Posterior cingulate gyrus (tissue), 11 donors: Measurements from ENCODE around the gene UQCR11.

Source experiments
- DNase-seq, 10 donors: peaks; one replicate each; pipeline versions ENCODE4 v3.0.0 to v3.0.0-alpha.2; 2020 to 2021; ENCODE audit warnings: mixed read lengths in 3 of 10
- intact Hi-C: fragments of 100-400 bp; cut with DNase I; formaldehyde crosslinking; loops from one replicate; pipeline ENCODE4 v1.15.1; 2023

The UQCR11 gene

DNA sequence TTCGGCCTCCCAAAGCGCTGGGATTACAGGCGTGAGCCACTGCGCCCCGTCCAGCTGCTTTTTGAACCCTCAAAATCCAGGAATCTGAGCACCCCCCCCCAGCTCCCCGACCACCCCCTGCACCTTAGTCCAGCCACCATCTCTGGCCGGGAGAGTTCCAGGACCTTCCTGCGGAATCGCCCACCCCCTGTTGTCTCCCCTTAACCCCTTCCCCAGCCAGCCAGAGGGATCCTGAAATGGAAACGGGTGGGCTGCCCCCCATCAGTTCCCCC is 11.8 kb downstream of the UQCR11 start:
- no peak for DNase-seq
- intact Hi-C loops, result loop anchor here (1.0 to 2.0 kb wide), 2 partner anchors 12 to 59 kb away; partner anchors contain the start of genes TCF3 and UQCR11

DNA sequence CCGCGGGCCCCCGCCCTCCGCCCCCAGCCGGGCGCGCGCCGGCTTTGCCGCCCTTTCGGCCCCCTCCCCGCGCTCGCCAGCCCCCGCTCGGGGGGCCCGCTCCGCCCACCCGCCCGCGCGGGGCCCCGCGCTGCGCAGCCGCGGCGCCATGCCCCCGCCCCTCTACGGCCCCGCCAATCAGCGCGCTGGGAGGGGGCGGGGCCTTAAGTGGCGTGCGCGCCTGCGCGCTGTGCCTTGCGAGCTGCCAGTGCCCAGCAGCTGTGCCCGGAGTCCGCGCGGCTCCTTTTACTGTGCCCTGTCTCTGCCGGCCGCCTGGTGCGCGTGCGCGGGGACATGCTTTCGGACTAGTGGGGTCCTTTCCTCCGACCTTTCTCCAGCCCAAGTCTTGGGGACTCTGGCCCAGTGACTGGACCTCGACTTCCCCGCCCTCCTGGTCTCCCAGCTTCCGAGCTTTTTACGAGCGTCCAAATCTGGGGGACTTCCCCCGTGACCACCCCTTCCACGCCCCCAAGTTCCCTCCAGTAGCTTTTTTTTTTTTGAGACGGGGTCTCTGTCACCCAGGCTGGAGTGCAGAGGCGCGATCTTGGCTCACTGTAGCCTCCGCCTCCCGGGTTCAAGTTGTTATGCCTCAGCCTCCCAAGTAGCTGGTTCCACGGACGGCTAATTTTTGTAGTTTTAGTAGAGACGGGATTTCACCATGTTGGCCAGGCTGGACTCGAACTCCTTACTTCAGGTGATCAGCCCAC is 12.3 kb downstream of the UQCR11 start, which contains the start of gene MBD3:
MBD3 (minus strand) TSS at position 111 of the 746 bp plus-strand sequence. CDS start 234 bp downstream, outside the sequence.
- intact Hi-C loops, result loop anchor here (1.0 to 2.0 kb wide), 2 partner anchors 12 to 60 kb away; partner anchors contain the start of genes TCF3 and UQCR11
- peak; percentile 85 to 99 (median 94) for DNase-seq

GRCh38 chr19:1592024-1592754 is 13.1 kb downstream of the UQCR11 start:
- intact Hi-C loops, result loop anchor here (2.0 kb wide), 1 partner anchor 61 kb away; the partner anchor contains the start of gene TCF3
- DNase-seq, result peak; percentile 64 to 97 (median 76)

DNA sequence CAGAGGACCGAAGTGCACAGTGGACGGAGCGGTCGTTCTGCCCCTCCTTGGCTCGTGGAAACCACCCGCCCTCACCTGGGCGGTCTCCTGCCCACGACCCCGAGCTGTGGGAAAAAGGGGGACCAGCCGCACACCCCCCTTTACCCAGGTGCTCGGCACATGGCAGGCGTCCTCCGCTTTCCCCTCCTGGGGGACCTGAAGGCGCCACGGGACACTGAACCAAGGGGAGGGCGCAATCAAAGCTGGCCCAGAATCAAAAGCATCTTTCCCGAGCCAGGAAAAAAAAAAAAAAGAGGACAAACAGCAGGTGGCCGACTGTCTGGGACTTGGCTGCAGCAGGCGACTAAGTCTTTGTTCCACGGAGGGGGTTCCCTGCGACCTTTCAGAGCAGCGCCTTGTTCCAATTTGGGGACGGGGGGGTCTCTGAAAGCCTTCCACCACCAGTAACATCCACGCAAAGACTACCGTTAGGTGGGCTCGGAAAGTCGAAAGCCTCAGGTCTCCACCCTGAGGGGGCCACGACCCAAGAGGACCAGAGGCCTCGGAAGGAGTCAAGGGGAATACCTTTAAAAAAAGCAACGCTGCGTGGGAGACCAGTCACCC is 13.7 kb downstream of the UQCR11 start:
- DNase-seq, result no peak
- intact Hi-C loops, result loop anchor here (2.0 kb wide), 1 partner anchor 61 kb away; the partner anchor contains the start of gene TCF3

DNA sequence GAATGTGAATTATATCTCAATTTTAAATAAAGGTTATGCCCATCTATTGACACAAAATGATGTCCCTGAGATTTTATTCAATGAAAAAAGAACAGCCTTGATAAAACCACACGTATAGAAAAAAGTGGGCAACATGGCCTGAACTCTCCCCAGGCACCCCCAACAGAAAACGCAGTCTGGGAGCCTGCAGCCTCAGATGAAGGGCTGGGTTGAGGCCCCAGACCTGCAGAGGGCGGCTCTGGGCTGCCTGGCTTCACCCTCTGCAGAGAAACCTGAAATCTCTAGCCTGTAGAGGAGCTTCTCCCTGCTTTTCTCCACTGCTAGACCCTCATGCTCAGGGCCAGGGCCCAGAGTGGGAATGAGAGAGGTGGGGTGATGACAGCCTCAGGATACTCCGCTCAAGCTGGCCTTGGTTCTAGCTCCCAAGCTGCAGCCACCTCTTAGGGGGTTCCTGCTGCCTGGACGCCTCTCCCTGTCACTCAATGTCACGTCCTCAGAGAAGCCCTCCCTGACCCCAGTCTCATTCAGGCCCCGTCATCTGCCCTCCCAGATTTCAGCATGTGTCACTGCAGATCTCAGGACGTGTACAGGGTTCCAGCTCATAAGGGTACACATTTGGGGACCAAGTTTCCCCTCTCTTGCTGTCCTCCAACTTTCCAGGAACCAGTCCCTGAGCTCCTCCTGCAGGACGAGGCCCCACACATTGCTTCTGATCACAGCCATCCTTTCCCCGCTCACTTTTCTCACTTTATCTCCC is 14.4 kb downstream of the UQCR11 start:
- intact Hi-C loops, result no loop called here
- no peak for DNase-seq

DNA sequence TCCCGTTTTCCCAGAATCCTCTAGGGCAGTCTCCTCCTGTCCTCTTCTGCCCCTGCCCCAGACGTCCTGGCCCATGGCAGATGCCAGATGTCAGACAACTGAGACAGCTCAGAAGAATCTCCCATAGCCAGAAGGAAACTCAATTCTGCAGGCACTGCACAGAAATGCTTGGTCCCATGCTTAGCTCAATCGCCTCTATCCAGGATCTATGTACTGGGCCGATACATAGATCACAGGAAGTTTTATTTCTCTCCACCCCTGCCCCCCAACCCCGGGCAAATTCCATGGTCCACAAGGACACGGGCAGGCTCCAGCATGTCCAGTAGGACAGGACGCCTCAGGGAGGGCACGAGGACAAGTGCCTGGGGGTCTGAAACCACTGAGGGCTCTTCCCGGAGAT is 17.4 kb downstream of the UQCR11 start:
- intact Hi-C loops, result no loop called here
- no peak for DNase-seq

DNA sequence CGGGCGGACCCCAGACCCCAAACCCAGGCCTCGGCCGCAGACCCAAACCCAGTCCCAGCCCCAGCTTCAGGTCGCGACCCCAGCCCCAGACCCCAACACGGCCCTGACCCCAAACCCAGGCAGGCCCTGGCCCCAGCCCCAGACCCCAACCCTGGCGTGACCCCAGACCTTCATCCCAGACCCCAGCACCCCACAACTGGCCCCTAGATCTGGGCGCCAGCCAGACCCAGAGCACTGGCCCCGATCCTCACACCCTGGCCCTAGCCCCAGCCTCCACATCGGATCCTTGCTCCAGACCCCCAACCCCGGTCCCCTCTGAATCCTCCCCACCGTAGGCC is 20.1 kb downstream of the UQCR11 start:
- intact Hi-C loops, result no loop called here
- no peak for DNase-seq

DNA sequence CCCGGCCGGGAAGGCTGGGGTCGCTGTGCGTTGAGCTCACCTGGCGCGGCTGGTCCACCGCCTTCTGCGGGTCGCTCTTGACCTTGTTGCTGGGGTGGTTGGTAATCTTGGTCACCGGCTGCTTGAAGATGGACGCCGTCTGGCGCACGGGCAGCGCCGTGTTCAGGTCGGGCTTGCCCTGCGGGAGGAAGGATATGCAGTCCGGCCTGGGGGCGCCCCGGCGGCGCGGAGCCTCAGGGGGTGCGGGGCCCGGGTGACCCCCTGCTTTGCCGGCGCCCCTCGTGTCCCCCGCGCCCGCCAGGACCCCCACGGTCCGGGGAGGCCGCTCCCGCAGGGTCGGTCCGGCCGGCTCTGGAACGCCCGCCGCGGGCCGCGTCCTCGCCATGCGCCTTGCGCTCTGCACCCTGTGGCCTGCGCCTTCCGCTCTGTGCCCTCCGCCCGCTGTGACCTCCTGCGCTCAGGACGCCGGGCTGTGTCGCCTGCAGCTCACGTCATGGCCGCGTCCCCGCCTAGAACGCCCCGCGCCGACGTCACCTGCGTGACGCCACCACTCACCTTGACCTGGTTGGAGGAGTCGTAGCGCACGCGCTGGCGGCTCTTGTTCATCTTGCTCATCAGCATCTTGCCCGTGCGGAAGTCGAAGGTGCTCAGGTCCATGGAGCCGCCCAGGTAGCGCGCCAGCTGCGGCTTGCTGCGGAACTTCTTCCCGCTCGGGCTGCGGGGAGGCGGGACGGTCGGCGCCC is 20.6 kb downstream of the UQCR11 start:
- intact Hi-C loops, result no loop called here
- peak in 2 of 10 donors; percentile 71 to 86 for DNase-seq

- intact Hi-C loops, result no loop called here
- DNase-seq, result no peak
These were observed 23.1 kb downstream of the UQCR11 start for GRCh38 chr19:1582201-1582600.

DNA sequence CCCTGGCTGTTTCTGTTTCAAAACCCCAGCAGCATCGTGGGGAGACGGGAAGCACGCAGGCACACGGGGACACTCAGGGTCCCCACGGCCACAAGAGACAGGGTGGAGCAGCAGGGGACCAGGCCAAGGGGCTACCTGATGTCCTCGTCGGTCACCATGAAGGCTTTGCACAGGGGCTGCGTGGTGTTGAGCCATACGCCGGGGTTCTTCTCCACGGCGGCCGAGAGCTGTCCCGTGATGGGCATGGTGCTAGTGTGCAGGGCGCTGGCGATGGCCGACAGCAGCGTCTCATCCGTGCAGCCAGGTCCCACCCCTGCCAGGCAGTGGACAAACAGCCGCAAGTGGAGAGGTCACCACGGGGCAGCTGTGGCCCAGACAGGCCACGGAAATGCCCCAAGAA is 24.3 kb downstream of the UQCR11 start:
- intact Hi-C loops, result no loop called here
- DNase-seq, result no peak

DNA sequence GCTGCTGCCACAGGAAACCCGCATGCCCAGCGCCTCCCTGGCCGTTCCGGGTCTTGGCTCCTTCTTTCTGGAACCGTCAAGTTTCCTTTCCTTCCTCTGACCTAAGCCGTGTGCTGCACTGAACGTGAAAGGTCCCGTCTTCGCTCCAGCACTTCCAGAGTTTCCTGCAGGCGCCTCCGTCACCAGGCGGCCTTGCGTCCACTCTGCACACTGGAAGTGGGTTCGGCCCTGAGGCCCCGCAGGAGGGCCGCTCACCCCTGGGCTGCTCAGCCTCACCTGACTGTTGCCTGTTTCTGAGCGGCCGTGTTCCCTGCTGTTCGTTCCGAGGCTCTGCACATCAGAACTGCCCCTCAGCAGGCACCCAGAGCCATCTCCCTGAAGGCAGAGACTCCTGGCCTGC is 24.9 kb downstream of the UQCR11 start:
- intact Hi-C loops, result no loop called here
- no peak for DNase-seq

DNA sequence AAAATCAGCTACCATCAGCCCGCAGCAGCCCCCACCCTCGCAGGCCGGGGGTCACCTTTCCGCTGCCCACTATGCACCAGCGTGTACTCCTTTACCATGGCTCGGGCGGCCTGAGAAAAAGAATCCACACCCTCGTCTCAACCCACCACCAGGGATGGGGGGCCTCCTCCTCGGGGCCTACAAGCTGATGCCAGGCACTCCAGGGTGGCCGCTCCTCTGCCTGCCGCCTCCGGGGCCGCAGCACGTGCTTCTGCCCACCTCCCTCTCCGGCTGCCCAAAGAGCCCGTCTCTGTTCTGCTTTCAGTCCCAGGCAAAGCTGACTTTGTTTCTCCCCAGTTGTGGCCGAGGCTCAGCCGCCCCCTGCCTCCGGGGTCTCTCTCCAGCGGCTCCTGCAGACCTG is 26.0 kb downstream of the UQCR11 start:
- no peak for DNase-seq
- intact Hi-C loops, result no loop called here

GRCh38 chr19:1577929-1578618 is 27.2 kb downstream of the UQCR11 start:
- intact Hi-C loops, result no loop called here

DNA sequence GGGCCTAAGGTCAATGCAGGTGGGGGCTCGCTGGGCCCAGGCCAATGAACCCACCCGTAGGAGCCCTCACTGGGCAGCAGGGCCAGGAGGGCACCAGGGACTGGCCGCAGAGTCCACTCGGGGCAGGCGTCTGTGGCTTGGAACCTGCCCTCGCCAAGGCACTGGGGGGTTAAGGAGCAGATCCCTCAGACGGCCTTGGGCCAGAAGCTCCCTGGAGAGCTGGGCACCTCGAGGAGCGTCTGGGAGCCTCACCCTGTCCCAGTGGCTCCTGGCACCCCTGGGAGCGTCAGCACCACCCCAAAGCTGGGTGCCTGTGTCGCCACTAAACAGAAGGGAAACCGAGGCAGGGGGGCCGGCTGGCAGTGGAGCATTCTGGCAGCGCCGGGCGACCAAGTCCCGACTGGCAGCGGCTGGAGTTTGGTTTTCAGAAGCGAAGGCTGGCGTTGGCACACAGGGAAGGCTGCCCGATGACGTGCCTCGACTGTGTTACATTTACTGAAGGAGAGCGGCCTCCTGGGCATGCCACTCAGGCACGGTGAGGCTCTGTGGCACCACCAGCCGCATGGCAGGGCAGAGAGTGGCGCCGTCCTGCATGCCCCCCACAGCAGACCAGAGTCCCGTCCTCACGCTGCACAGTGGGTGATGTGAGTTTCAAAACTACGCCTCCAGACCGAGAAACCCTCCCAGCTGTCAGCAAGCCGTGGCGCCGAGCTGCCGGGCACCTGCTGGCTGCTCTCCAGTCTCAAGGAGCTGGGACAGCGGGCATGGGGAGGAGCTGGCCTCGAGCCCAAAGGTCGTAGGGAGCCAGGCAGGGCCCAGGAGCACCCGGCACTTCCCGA is 28.0 kb downstream of the UQCR11 start:
- DNase-seq, result peak in 3 of 10 donors; percentile 30 to 85 (median 82)
- intact Hi-C loops, result no loop called here

More at GRCh38 chr19:1577929-1578618, 27.2 kb downstream of the UQCR11 start:
- peak in 1 of 10 donors; percentile 79 for DNase-seq

GRCh38 chr19:1576242-1577089 is 28.8 kb downstream of the UQCR11 start:
- intact Hi-C loops, result no loop called here

GRCh38 chr19:1575323-1576241 is 29.7 kb downstream of the UQCR11 start:
- DNase-seq, result no peak
- intact Hi-C loops, result no loop called here

More at GRCh38 chr19:1576242-1577089, 28.8 kb downstream of the UQCR11 start:
- no peak for DNase-seq
